ENCODE results near the gene KIF6. TPM values are rescaled to one million over a fixed set of nuclear protein-coding genes. Genes with fewer than 3 reads are reported as not detected.

KIF6 gene
- polyA plus RNA-seq, 2 of the 4 experiments (the other 2 are of a cell fraction): 0.05 to 0.39 TPM

DNA sequence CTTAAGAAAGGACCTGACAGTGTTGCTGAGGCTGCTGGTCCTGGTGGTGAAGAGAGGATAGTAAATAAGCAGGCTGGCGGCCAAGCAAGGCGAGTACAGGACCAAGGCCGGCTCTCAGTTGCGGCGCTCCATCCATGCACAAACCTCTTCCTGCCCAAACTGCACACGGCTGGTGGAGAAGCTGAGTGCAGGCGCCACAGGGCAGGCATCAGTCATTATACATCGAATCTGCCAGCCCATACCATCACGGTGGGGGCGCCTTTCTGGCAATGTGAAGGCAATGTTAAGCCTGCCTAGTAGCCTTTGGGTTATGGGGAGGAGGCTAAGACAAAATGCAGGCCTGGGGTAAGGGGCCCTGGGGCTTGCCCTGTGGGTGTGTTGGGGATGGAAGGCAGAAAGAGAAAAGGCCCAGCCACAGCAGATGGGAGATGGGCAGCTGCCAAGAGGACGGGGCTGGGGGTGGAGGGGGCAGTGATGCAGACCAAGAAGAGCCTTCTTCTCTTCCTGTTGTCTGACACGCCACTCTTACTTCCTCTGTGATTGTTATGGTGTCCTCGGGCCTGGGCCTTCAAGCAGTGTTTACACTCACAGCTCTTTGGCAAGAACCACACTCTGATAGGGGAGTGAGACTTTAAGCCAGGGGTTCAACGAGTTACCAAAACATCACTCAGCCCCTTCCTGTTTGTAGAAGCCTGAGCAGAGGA lies 382.4 kb downstream of the KIF6 start:
- ChIA-PET POLR2A (no interaction called here), CTCF (interaction anchor here (1.9 kb wide), 1 partner anchor 33 kb away, joined by 6 read pairs; no protein-coding TSS in a partner anchor)
- H3K4me1 ChIP-seq: no peaks in the 10 kb centered on the region
- ATAC-seq: no peak
- no peaks in the 10 kb centered on the region for H3K9me3 ChIP-seq
- TF ChIP-seq HEYL (CRISPR knock-in tag; IDR thresholded peaks at IDR 0.05): no peak
- TF ChIP-seq HOXB13 (CRISPR knock-in tag; IDR thresholded peaks at IDR 0.05; ENCODE audit: low read depth): no peak
- TF ChIP-seq RNF2 (IDR thresholded peaks at IDR 0.05; ENCODE audit: borderline replicate concordance, low read depth): no peak
- no peak for TF ChIP-seq RCOR1 (IDR thresholded peaks at IDR 0.05; ENCODE audit: low read depth, low read length)
- TF ChIP-seq NPAS2 (CRISPR knock-in tag; IDR thresholded peaks at IDR 0.05; ENCODE audit: borderline replicate concordance): no peak
- no peak for TF ChIP-seq MAZ (IDR thresholded peaks at IDR 0.05; ENCODE audit: borderline replicate concordance, low read depth, low read length)
- TF ChIP-seq HOXA7 (CRISPR knock-in tag; IDR thresholded peaks at IDR 0.05): no peak
- no peak for TF ChIP-seq NR3C1 (IDR thresholded peaks at IDR 0.05)
- no peak for TF ChIP-seq JUNB (IDR thresholded peaks at IDR 0.05)
- TF ChIP-seq, protein P1, sequence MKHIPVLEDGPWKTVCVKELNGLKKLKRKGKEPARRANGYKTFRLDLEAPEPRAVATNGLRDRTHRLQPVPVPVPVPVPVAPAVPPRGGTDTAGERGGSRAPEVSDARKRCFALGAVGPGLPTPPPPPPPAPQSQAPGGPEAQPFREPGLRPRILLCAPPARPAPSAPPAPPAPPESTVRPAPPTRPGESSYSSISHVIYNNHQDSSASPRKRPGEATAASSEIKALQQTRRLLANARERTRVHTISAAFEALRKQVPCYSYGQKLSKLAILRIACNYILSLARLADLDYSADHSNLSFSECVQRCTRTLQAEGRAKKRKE (CRISPR knock-in tag; IDR thresholded peaks at IDR 0.05; ENCODE audit: low read depth): no peak
- no peak overlapping the region for H3K4me3 ChIP-seq
- DNase-seq (ENCODE audit: low read depth in 1 of 2, low spot score in 1 of 2): no peak
- H3K27ac ChIP-seq: no peak overlapping the region
- FAIRE-seq: no peak
- no peak overlapping the region for H3K4me2 ChIP-seq
- 26% methylated on average over 4 of the region's 14 CpGs for WGBS (ENCODE audit: missing lambda C conversion rate)

DNA sequence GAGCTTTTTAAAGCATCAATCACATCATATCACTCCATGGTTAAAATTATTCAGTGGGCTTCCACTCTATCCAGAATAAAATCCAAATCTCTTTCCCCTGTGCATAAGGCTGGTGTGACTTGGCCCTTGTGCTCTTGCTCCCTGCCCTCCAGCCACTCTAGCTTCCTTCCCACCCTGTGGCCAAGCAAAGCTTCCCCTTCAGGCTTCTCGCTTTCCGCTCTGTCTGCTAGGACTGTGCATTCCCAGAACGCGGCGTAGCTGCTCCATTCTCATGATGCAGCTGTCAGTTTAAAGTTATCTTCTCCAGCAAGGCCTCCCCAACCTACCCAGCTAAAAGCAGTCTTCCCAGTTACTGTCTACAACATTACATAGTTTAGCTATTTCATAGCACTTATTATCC lies 383.3 kb downstream of the KIF6 start:
- WGBS (ENCODE audit: missing lambda C conversion rate): 85% methylated on average over 5 of the region's 5 CpGs
- FAIRE-seq (no peak), DNase-seq (ENCODE audit: low read depth in 1 of 2, low spot score in 1 of 2) (no peak), ATAC-seq (no peak)
- Histone ChIP-seq H3K4me2 (no peak overlapping the region), H3K27ac (no peak overlapping the region), H3K4me1 (no peaks in the 10 kb centered on the region), H3K9me3 (no peaks in the 10 kb centered on the region), H3K4me3 (no peak overlapping the region)
- POLR2A ChIA-PET: no interaction called here
- TF ChIP-seq MAFK (IDR thresholded peaks at IDR 0.05; ENCODE audit: partially characterized antibody) (no peak), POLR2A (IDR thresholded peaks at IDR 0.05; ENCODE audit: low read length) (no peak), SREBF2 (IDR thresholded peaks at IDR 0.05) (no peak), CEBPB (IDR thresholded peaks at IDR 0.05) (no peak), GATA3 (IDR thresholded peaks at IDR 0.05; ENCODE audit: borderline replicate concordance) (no peak), HEYL (CRISPR knock-in tag; IDR thresholded peaks at IDR 0.05) (no peak), TP53 (CRISPR knock-in tag; IDR thresholded peaks at IDR 0.05) (no peak), CHD4 (IDR thresholded peaks at IDR 0.05; ENCODE audit: borderline replicate concordance) (no peak), FOSL2 (IDR thresholded peaks at IDR 0.05) (no peak), FOSL2 (CRISPR knock-in tag; IDR thresholded peaks at IDR 0.05) (no peak), NFE2L2 (conservative IDR thresholded peaks at IDR 0.05; ENCODE audit: low read length) (no peak), JUN (IDR thresholded peaks at IDR 0.05) (no peak)
- TF ChIP-seq, protein P2, sequence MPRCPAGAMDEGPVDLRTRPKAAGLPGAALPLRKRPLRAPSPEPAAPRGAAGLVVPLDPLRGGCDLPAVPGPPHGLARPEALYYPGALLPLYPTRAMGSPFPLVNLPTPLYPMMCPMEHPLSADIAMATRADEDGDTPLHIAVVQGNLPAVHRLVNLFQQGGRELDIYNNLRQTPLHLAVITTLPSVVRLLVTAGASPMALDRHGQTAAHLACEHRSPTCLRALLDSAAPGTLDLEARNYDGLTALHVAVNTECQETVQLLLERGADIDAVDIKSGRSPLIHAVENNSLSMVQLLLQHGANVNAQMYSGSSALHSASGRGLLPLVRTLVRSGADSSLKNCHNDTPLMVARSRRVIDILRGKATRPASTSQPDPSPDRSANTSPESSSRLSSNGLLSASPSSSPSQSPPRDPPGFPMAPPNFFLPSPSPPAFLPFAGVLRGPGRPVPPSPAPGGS (IDR thresholded peaks at IDR 0.05): no peak
- CTCF ChIA-PET: interaction anchor here (1.9 kb wide), 1 partner anchor 32 kb away, joined by 6 read pairs; no protein-coding TSS in a partner anchor

DNA sequence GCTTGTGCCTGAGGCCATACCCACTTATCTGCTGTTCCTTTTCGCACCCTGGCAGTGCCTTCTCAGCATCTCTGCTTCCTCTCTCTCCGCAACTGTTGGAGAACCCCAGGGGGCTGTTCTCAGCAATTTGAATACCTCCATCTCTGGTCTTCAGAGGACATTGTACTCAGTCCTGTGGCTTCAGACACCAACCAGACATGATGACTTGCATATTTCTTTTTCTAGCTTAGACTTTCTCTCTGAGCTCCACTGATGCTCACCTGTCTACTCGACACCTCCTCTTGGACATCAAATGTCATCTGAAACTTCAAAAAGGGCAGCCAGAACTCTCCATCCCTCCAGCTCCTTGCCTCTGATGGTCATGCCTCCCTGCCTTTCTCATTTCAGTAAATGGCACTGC lies 383.9 kb downstream of the KIF6 start:
- CTCF ChIA-PET: interaction anchor here (1.9 kb wide), 1 partner anchor 32 kb away, joined by 6 read pairs; no protein-coding TSS in a partner anchor

More for the DNA sequence above, 383.9 kb downstream of the KIF6 start:
- Histone ChIP-seq H3K4me2 (no peak overlapping the region), H3K27ac (no peak overlapping the region), H3K9me3 (no peaks in the 10 kb centered on the region), H3K4me1 (no peaks in the 10 kb centered on the region), H3K4me3 (no peak overlapping the region)
- no peak for ATAC-seq
- DNase-seq (ENCODE audit: low read depth in 1 of 2, low spot score in 1 of 2): no peak
- POLR2A ChIA-PET: no interaction called here
- WGBS (ENCODE audit: missing lambda C conversion rate): 30% methylated on average over 3 of the region's 3 CpGs
- TF ChIP-seq MYC (IDR thresholded peaks at IDR 0.05; ENCODE audit: borderline replicate concordance, low read length): no peak
- TF ChIP-seq FOXS1 (CRISPR knock-in tag; IDR thresholded peaks at IDR 0.05): no peak
- no peak for TF ChIP-seq POLR2A (IDR thresholded peaks at IDR 0.05; ENCODE audit: low read length)
- TF ChIP-seq, protein P3, sequence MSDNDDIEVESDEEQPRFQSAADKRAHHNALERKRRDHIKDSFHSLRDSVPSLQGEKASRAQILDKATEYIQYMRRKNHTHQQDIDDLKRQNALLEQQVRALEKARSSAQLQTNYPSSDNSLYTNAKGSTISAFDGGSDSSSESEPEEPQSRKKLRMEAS (IDR thresholded peaks at IDR 0.05): no peak
- TF ChIP-seq NFE2L2 (conservative IDR thresholded peaks at IDR 0.05; ENCODE audit: low read length): peak; percentile 61; the same call in 1 of the 2 replicates
- no peak for TF ChIP-seq ZC3H11A (IDR thresholded peaks at IDR 0.05)
- no peak for TF ChIP-seq EHMT2 (IDR thresholded peaks at IDR 0.05; ENCODE audit: low read depth)
- FAIRE-seq: no peak

Measured in A549 (cell line).